ENCODE results near the gene MAN1C1.
"Not testable (repeated sequence)": the region's sequence is repeated elsewhere in the genome, so short reads cannot be mapped to it uniquely, and the experiment has no call there.

The MAN1C1 gene

DNA sequence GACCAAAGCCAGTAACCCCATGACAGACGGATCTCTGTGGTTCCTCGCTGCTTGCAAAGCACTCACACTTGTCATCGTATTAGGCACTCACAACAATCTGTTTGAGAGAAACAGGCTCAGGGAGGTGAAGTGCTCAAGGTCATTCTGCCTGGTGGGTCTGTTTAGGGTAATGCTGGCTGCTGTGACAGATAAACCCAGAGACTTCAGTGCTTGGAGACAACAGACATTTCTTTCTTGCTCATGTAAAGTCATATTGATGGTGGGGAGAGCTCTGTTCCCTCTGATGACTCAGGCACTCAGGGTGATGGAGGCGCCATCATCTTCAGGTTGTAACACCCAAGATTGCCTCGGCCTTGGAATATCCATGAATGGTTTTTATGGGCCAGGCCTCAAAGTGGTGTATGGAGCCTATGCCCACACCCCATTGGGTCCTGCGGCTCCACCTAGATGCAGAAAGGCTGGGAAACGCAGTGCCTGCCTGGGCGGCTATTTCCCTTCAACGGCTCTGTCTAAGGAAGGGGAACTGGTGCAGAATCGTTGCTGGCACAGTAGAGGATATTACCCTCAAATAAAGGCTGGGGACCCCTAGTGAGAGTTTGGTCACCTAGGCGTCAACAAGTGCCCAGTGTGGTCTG lies 111.8 kb downstream of the MAN1C1 start:
- peaks cover 29% of the 10 kb centered on the region for H3K4me1 ChIP-seq (ENCODE audit: insufficient read depth, low read length)
- no peaks in the 10 kb centered on the region for H3K36me3 ChIP-seq (ENCODE audit: insufficient read depth, low read length)
- no peak overlapping the region for H3K27ac ChIP-seq (ENCODE audit: low read depth, low read length)
- H3K9me3 ChIP-seq (ENCODE audit: insufficient read depth, low read depth, low read length): no peaks in the 10 kb centered on the region
- no peaks in the 10 kb centered on the region for H3K27me3 ChIP-seq (ENCODE audit: insufficient read depth, low read length)
- 83% methylated on average over 11 of the region's 11 CpGs for WGBS
- no peak overlapping the region for H3K9ac ChIP-seq (ENCODE audit: low read depth, low read length)
- no peak overlapping the region for H3K4me3 ChIP-seq (ENCODE audit: low read length)

DNA sequence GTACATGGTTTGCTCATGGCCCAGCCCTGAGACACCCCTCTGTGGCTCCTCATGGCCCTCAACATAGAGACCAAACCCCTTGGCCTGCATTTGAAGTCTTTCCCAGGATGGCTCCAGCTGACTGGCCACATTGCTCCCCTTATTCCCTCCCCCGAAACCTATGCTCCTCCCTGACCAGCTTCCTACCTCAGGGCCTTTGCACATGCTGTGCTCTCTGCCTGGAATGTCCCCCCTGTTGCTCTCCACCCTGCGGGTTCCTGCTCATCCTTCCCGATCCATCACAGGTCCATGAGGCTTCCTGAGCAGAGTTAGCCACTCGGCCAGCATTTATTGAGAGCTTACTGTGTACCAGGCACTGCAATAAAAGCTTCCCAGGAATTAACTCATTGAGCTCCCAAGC lies 112.5 kb downstream of the MAN1C1 start:
- Histone ChIP-seq H3K9me3 (ENCODE audit: insufficient read depth, low read depth, low read length) (no peaks in the 10 kb centered on the region), H3K27ac (ENCODE audit: low read depth, low read length) (no peak overlapping the region), H3K4me3 (ENCODE audit: low read length) (no peak overlapping the region), H3K36me3 (ENCODE audit: insufficient read depth, low read length) (no peaks in the 10 kb centered on the region), H3K27me3 (ENCODE audit: insufficient read depth, low read length) (no peaks in the 10 kb centered on the region), H3K9ac (ENCODE audit: low read depth, low read length) (no peak overlapping the region), H3K4me1 (ENCODE audit: insufficient read depth, low read length) (peaks cover 29% of the 10 kb centered on the region)
- 90% methylated on average over 4 of the region's 4 CpGs for WGBS

DNA sequence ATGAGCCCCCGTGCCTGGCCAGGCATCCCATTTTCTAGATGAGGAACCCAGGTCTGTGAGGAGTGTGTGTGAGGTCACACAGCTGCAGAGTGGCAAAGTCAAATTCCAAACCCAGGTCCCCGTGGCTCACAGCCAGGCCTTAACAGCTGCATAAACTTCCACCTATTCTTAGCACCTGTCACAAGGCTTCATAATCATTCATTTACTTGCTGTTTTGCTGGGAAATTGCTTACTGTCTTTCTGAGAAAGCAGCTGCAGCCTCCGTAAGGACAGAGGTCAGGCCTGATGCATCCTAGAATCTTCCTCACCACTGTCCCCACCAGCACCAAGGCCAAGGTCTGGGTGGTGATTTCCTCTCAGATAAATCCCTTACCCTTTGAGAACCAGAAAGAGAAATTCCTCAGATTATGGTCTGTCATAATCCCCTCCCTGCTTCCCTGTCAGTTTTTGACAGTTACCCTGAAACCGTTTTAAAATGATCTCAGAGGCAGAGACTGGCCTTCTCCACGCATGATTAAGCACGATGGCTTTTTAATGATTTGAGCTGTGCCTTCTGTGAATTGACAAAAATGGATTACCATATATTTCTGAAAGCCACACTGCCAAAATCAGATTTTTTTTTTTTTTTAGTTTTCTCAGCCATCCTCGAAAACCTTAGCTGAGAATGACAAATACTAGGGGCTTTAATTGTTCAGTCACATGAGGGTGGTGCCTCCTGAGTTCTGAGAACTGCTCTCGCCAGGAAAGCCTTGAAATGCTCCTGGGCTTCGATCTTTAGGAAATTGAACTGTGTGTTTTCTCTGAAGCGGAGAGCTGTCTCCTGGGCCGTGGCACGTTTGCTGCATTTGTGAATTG lies 113.4 kb downstream of the MAN1C1 start:
- Histone ChIP-seq H3K9me3 (ENCODE audit: insufficient read depth, low read depth, low read length) (no peaks in the 10 kb centered on the region), H3K4me1 (ENCODE audit: insufficient read depth, low read length) (peaks cover 20% of the 10 kb centered on the region)
- 92% methylated on average over 12 of the region's 12 CpGs for WGBS

DNA sequence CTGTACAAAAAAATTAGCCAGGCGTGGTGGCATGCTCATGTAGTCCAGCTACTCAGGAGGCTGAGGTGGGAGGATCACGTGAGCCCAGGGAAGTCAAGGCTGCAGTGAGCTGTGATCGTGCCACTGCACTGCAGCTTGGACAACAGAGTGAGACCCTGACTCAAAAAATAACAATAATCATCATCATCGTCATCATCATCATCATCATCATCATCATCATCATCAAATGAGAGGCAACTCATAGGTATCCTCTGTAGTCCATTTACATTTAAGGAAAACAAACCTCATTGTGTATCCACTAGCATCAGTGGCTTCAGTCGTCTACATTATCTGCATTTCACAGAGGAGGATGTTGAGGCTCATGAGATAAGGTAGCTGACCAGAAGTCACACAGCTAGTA lies 114.6 kb downstream of the MAN1C1 start:
- no peaks in the 10 kb centered on the region for H3K27me3 ChIP-seq (ENCODE audit: insufficient read depth, low read length)
- H3K4me3 ChIP-seq (ENCODE audit: low read length): no peak overlapping the region
- H3K4me1 ChIP-seq (ENCODE audit: insufficient read depth, low read length): peaks cover 11% of the 10 kb centered on the region
- no peak overlapping the region for H3K27ac ChIP-seq (ENCODE audit: low read depth, low read length)
- WGBS: 89% methylated on average over 5 of the region's 5 CpGs
- no peak overlapping the region for H3K9ac ChIP-seq (ENCODE audit: low read depth, low read length)
- H3K36me3 ChIP-seq (ENCODE audit: insufficient read depth, low read length): no peaks in the 10 kb centered on the region
- H3K9me3 ChIP-seq (ENCODE audit: insufficient read depth, low read depth, low read length): no peaks in the 10 kb centered on the region

More for the DNA sequence above, 113.4 kb downstream of the MAN1C1 start:
- Histone ChIP-seq H3K27ac (ENCODE audit: low read depth, low read length) (no peak overlapping the region), H3K27me3 (ENCODE audit: insufficient read depth, low read length) (no peaks in the 10 kb centered on the region), H3K36me3 (ENCODE audit: insufficient read depth, low read length) (no peaks in the 10 kb centered on the region), H3K9ac (ENCODE audit: low read depth, low read length) (no peak overlapping the region), H3K4me3 (ENCODE audit: low read length) (no peak overlapping the region)

DNA sequence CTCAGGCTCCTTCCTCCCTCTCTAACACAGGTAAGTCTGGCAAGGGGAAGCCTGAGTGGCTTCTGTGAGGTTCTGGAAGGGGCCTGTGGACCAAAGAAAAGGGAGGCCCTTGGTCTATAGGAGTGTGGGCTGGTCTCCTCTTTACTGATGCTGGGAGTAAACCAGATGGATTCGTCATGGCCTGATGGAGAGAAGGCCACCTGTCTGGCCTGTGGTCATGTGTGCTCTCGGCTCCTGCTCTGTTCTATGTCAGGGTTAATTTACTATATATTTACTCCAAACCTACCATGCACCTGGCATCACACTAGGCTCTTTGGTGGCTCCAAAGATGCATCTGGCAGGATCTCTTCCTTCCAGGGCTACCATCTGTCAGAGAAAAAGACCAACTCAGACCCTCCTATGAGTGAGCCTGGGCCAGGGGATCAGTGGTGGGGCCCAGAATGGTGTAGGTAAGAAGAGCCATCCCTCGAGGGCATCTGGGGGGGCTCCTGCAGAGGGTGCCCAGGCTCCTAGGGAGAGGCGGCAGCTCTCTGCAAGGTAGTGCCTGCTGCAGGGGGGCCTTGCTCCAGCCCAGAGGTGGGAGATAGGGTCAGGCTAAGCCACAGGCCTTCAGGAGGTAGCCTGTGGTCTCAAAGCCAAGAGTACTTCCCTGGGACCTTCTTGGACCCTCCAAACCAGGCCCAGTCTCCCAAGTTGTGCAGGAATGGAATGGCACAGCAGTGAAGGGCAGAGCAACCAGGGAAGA lies 115.2 kb downstream of the MAN1C1 start:
- H3K9me3 ChIP-seq (ENCODE audit: insufficient read depth, low read depth, low read length): no peaks in the 10 kb centered on the region
- H3K9ac ChIP-seq (ENCODE audit: low read depth, low read length): no peak overlapping the region
- peaks cover 11% of the 10 kb centered on the region for H3K4me1 ChIP-seq (ENCODE audit: insufficient read depth, low read length)
- H3K4me3 ChIP-seq (ENCODE audit: low read length): no peak overlapping the region
- H3K27ac ChIP-seq (ENCODE audit: low read depth, low read length): no peak overlapping the region
- no peaks in the 10 kb centered on the region for H3K36me3 ChIP-seq (ENCODE audit: insufficient read depth, low read length)
- 92% methylated on average over 4 of the region's 4 CpGs for WGBS
- no peaks in the 10 kb centered on the region for H3K27me3 ChIP-seq (ENCODE audit: insufficient read depth, low read length)

DNA sequence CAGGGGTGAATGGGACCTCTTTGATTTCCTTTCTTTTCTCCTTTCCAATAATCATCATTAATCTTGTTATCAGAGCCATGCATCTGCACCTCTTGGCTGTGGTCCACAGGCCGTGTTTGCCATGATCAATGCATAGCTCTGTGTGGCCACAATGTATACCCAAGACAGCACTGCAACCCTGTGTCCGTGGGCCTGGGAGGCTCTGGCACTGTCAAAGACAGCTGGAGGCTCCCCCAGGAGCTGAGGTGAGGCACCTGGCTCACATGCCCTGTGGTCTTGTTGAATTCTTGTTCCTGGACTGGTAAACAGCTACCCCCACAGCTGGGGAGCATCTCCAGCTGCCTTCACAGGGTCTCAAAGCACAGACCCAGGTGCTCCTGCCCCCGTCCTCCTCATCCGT lies 116.2 kb downstream of the MAN1C1 start:
- no peaks in the 10 kb centered on the region for H3K27me3 ChIP-seq (ENCODE audit: insufficient read depth, low read length)
- H3K9me3 ChIP-seq (ENCODE audit: insufficient read depth, low read depth, low read length): no peaks in the 10 kb centered on the region
- no peak overlapping the region for H3K4me3 ChIP-seq (ENCODE audit: low read length)
- WGBS: 93% methylated on average over 4 of the region's 4 CpGs
- no peaks in the 10 kb centered on the region for H3K36me3 ChIP-seq (ENCODE audit: insufficient read depth, low read length)
- H3K27ac ChIP-seq (ENCODE audit: low read depth, low read length): no peak overlapping the region
- peaks cover 6% of the 10 kb centered on the region for H3K4me1 ChIP-seq (ENCODE audit: insufficient read depth, low read length)
- no peak overlapping the region for H3K9ac ChIP-seq (ENCODE audit: low read depth, low read length)

DNA sequence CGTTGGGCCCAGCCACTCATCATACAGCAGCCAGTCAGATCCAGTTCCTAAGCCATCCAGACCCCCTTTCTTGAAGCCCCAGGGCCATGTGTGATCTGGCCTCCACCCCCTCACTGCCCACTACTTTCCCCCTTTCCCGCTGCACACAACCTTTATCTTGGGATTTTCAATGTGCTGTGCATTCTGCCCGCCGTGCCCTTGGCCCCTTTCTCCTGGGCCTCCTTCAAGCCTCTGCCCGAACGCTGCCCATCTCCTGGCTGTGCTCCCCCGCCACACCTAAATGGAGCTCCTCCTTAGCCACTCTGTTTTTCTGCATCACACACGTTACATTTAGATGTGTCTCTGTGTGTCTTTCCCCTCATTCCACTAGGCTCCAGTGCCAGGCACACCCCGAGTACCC lies 116.7 kb downstream of the MAN1C1 start:
- 94% methylated on average over 9 of the region's 9 CpGs for WGBS

DNA sequence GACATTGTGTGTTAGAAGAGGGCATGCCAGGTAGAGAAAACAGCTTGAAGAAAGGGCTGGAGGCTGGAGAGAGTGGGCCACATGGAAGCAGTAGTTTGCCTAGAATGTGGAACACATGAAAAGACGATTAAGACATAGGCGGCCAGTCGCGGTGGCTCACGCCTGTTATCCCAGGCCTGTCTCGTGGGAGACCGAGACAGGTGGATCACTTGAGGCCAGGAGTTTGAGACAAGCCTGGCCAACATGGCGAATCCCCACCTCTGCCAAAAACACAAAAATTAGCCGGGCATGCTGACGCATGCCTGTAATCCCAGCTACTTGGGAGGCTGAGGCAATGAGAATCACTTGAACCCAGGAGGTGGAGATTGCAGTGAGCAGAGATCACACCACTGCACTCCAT lies 118.4 kb downstream of the MAN1C1 start:
- not testable (repeated sequence) for H3K9ac ChIP-seq (ENCODE audit: low read depth, low read length); H3K27me3 ChIP-seq (ENCODE audit: insufficient read depth, low read length); H3K4me3 ChIP-seq (ENCODE audit: low read length); H3K9me3 ChIP-seq (ENCODE audit: insufficient read depth, low read depth, low read length); H3K36me3 ChIP-seq (ENCODE audit: insufficient read depth, low read length); H3K4me1 ChIP-seq (ENCODE audit: insufficient read depth, low read length); H3K27ac ChIP-seq (ENCODE audit: low read depth, low read length)
- WGBS: 95% methylated on average over 10 of the region's 10 CpGs

More for the DNA sequence above, 116.7 kb downstream of the MAN1C1 start:
- Histone ChIP-seq H3K9me3 (ENCODE audit: insufficient read depth, low read depth, low read length) (no peaks in the 10 kb centered on the region), H3K27me3 (ENCODE audit: insufficient read depth, low read length) (no peaks in the 10 kb centered on the region), H3K9ac (ENCODE audit: low read depth, low read length) (no peak overlapping the region), H3K4me1 (ENCODE audit: insufficient read depth, low read length) (peaks cover 2% of the 10 kb centered on the region; the same call in 1 of the 2 replicates), H3K36me3 (ENCODE audit: insufficient read depth, low read length) (no peaks in the 10 kb centered on the region), H3K4me3 (ENCODE audit: low read length) (no peak overlapping the region), H3K27ac (ENCODE audit: low read depth, low read length) (no peak overlapping the region)

DNA sequence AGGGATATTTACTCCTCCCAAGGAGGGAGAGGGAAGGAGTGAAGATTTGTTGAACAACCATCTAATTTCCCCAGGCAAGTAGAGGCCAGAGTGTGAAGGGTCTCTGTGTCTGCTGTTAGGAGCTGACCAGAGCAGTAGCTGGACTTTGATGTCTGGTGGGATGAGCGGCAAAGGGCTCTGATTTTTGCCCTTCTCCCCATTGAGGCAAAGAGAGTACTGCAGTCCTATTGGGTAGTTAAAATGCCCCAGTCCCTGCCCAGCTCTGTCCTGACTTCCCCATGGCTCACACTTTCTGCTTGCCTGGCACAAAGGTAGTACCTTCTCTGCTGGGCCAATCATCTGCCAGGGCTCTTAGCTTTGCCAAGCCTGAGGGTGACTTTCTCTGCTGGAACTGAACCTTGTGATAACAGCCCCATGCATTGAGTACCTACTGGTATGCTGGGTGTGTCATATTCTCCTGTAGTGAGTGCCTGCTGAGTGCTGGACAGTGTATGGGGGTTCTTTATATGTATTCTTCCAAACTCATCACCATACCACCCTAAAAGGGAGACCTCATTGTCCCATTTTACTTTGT lies 119.5 kb downstream of the MAN1C1 start:
- no peaks in the 10 kb centered on the region for H3K36me3 ChIP-seq (ENCODE audit: insufficient read depth, low read length)
- H3K4me1 ChIP-seq (ENCODE audit: insufficient read depth, low read length): no peaks in the 10 kb centered on the region
- no peak overlapping the region for H3K4me3 ChIP-seq (ENCODE audit: low read length)
- no peaks in the 10 kb centered on the region for H3K27me3 ChIP-seq (ENCODE audit: insufficient read depth, low read length)
- no peaks in the 10 kb centered on the region for H3K9me3 ChIP-seq (ENCODE audit: insufficient read depth, low read depth, low read length)
- H3K9ac ChIP-seq (ENCODE audit: low read depth, low read length): no peak overlapping the region
- no peak overlapping the region for H3K27ac ChIP-seq (ENCODE audit: low read depth, low read length)
- WGBS: 96% methylated on average over 1 of the region's 1 CpG

DNA sequence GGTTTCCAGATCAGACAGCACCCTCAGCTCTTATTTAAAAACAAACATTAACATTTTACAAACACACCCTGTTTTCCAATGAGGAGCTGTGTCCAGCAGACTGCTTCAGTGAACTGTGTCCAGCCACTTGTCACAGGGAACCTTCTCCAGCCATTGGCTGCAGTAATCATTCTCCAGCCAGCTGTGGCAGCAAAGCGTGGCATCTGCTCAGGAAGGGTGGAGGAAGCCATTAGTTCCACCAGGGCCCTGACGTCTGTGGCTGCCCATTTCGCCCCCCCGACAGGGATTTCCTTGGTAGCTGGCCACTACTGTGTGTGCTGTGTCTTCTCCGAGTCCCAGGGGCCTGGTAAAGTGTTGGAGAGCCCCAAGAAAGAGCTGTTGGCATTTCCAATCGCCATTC lies 120.5 kb downstream of the MAN1C1 start:
- H3K4me3 ChIP-seq (ENCODE audit: low read length): no peak overlapping the region
- no peaks in the 10 kb centered on the region for H3K27me3 ChIP-seq (ENCODE audit: insufficient read depth, low read length)
- WGBS: 88% methylated on average over 6 of the region's 6 CpGs

DNA sequence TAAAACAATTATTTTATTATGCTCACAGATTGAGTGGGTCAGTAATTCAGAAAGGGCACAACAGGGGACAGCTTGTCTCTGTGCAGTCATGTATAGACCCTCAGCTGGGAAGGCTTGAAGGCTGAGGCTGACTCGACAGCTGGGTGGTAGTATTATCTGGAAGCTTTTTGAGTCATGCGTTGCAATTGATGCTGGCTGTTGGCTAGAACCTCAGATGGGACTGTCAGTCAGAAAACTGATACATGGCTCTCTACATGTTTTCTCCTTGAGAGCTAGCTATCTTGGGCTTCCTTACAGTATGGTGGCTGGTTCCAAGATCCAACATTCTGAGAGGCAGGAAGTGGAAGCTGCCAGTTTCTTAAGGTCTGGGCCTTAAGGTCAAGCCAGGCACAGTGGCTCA lies 121.9 kb downstream of the MAN1C1 start:
- H3K4me3 ChIP-seq (ENCODE audit: low read length): no peak overlapping the region
- no peaks in the 10 kb centered on the region for H3K36me3 ChIP-seq (ENCODE audit: insufficient read depth, low read length)
- no peaks in the 10 kb centered on the region for H3K9me3 ChIP-seq (ENCODE audit: insufficient read depth, low read depth, low read length)
- no peak overlapping the region for H3K9ac ChIP-seq (ENCODE audit: low read depth, low read length)
- H3K4me1 ChIP-seq (ENCODE audit: insufficient read depth, low read length): no peaks in the 10 kb centered on the region
- H3K27ac ChIP-seq (ENCODE audit: low read depth, low read length): no peak overlapping the region
- 93% methylated on average over 2 of the region's 2 CpGs for WGBS
- no peaks in the 10 kb centered on the region for H3K27me3 ChIP-seq (ENCODE audit: insufficient read depth, low read length)

More for the DNA sequence above, 120.5 kb downstream of the MAN1C1 start:
- no peaks in the 10 kb centered on the region for H3K9me3 ChIP-seq (ENCODE audit: insufficient read depth, low read depth, low read length)
- no peak overlapping the region for H3K9ac ChIP-seq (ENCODE audit: low read depth, low read length)
- H3K36me3 ChIP-seq (ENCODE audit: insufficient read depth, low read length): no peaks in the 10 kb centered on the region
- no peaks in the 10 kb centered on the region for H3K4me1 ChIP-seq (ENCODE audit: insufficient read depth, low read length)
- no peak overlapping the region for H3K27ac ChIP-seq (ENCODE audit: low read depth, low read length)
